HG02970 (cell line): ENCODE data around the gene RGL2.

Source experiments
- ATAC-seq: cut with Tn5 transposase; IDR thresholded peaks from one replicate; pipeline ENCODE4 v1.9.1; 2021; ENCODE audit warnings: mild to moderate bottlenecking, moderate library complexity, moderate number of reproducible peaks; ENCODE audit not compliant: unreplicated experiment, low FRiP score

The RGL2 gene

GRCh38 chr6:33247977-33248642 lies 50.6 kb downstream of the RGL2 start:
- ATAC-seq = peak; percentile 37

GRCh38 chr6:33243476-33243875 lies 55.3 kb downstream of the RGL2 start:
- no peak for ATAC-seq

- no peak for ATAC-seq
Measured at GRCh38 chr6:33241968-33242367, 56.8 kb downstream of the RGL2 start.
